Endothelial cell of umbilical vein (primary cell): Measurements from ENCODE around the gene NFS1. TPM values are rescaled to one million over a fixed set of nuclear protein-coding genes. Genes with fewer than 3 reads are reported as not detected.

Source experiments
- BruUV-seq: library from RNA; stranded (reverse); fragments of 400-500 nt; replicated peaks from 2 replicates; lab custom pipeline; 2021; lab: Mats Ljungman, UMichigan
- CTCF ChIA-PET: fragments of 300-600, 350-600 bp; sonication (Branson Sonifier 250); formaldehyde crosslinking; loops from one replicate; lab custom pipeline; 2021; ENCODE audit warnings: antibody characterized with exemption, inconsistent platforms; lab: Charles Lee
- POLR2A ChIA-PET: fragments of 300-600, 350-600 bp; sonication (Branson Sonifier 250); formaldehyde crosslinking; loops from one replicate; lab custom pipeline; 2021; ENCODE audit warnings: antibody characterized with exemption, inconsistent platforms; lab: Charles Lee
- DNase-seq: peaks from one replicate; pipeline ENCODE4 v3.0.0-alpha.2; 2011; ENCODE audit warnings: low read depth, low spot score
- FAIRE-seq: peaks from 2 replicates; lab custom pipeline; 2011; peaks lifted over from hg19 to GRCh38; lab: Jason Lieb, UNC
- H2AFZ ChIP-seq: 2 replicates; pipeline ENCODE4 v1.6.0; 2012; ENCODE audit warnings: low read depth, low read length, control low read depth, inconsistent platforms
- H3K27ac ChIP-seq: 2 replicates; pipeline ENCODE4 v1.5.1; 2011; ENCODE audit warnings: low read depth, mild to moderate bottlenecking, control low read depth, low read length, moderate library complexity; ENCODE audit not compliant: insufficient read depth
- H3K27me3 ChIP-seq, 2 experiments: 2 replicates each; pipeline versions ENCODE4 v1.6.0 to v1.6.1; 2011; ENCODE audit warnings: low read length in 2 of 2, mixed read lengths in 1 of 2; ENCODE audit not compliant: control insufficient read depth in 2 of 2, insufficient read depth in 2 of 2
- H3K36me3 ChIP-seq, 2 experiments: 2 replicates in 1 of 2; 3 replicates in 1 of 2; pipeline ENCODE4 v1.5.1; 2011; ENCODE audit warnings: low read length in 2 of 2, mild to moderate bottlenecking in 1 of 2, moderate library complexity in 1 of 2; ENCODE audit not compliant: control insufficient read depth in 2 of 2, insufficient read depth in 2 of 2; ENCODE audit errors: extremely low read depth in 1 of 2
- H3K4me1 ChIP-seq: 3 replicates; pipeline ENCODE4 v1.5.1; 2011; ENCODE audit warnings: mild to moderate bottlenecking, low read length; ENCODE audit not compliant: control insufficient read depth, insufficient read depth; ENCODE audit errors: extremely low read depth
- H3K4me2 ChIP-seq: 2 replicates; pipeline ENCODE4 v1.6.1; 2011; ENCODE audit warnings: low read length, control low read depth, mixed read lengths; ENCODE audit not compliant: insufficient read depth
- H3K4me3 ChIP-seq, 3 experiments: fragments of 200-600 bp in 1 of 3; sonication (generic), shearing (Covaris generic) in 1 of 3; replicated peaks in 1 of 3; 2 replicates each; pipeline ENCODE4 v1.5.1; 2011 to 2016; ENCODE audit warnings: control low read depth in 3 of 3, low read length in 3 of 3, mild to moderate bottlenecking in 2 of 3, inconsistent platforms in 1 of 3, low read depth in 1 of 3, moderate library complexity in 1 of 3; ENCODE audit not compliant: insufficient read depth in 1 of 3
- H3K79me2 ChIP-seq: 2 replicates; pipeline ENCODE4 v1.6.0; 2012; ENCODE audit warnings: low read length, inconsistent platforms; ENCODE audit not compliant: control insufficient read depth, insufficient read depth
- H3K9ac ChIP-seq: replicated peaks from 2 replicates; pipeline ENCODE3; 2011; ENCODE audit warnings: low read length, control low read depth; ENCODE audit not compliant: insufficient read depth; ENCODE audit errors: extremely low read depth
- H3K9me1 ChIP-seq: replicated peaks from 3 replicates; pipeline ENCODE4 v1.6.0; 2011; ENCODE audit warnings: mild to moderate bottlenecking, low read length; ENCODE audit not compliant: control insufficient read depth, insufficient read depth; ENCODE audit errors: extremely low read depth
- H3K9me3 ChIP-seq: replicated peaks from 2 replicates; pipeline ENCODE4 v1.5.1; 2012; ENCODE audit warnings: low read length, inconsistent platforms; ENCODE audit not compliant: control insufficient read depth, insufficient read depth
- H4K20me1 ChIP-seq: replicated peaks from 2 replicates; pipeline ENCODE3; 2011; ENCODE audit warnings: mild to moderate bottlenecking, low read length; ENCODE audit not compliant: control insufficient read depth, insufficient read depth; ENCODE audit errors: extremely low read depth
- EZH2 ChIP-seq: IDR thresholded peaks from 2 replicates; pipeline ENCODE4 v1.6.1; 2012; ENCODE audit warnings: borderline replicate concordance, low read depth, mild to moderate bottlenecking, moderate library complexity, low read length, inconsistent platforms; ENCODE audit not compliant: severe bottlenecking
- FOS ChIP-seq: IDR thresholded peaks from 2 replicates; pipeline ENCODE4 v1.6.1; 2011; ENCODE audit warnings: mild to moderate bottlenecking, low read length, moderate library complexity, borderline replicate concordance; ENCODE audit not compliant: insufficient read depth
- GATA2 ChIP-seq: IDR thresholded peaks from 2 replicates; pipeline ENCODE4 v1.7.0; 2011; ENCODE audit warnings: low read depth, mild to moderate bottlenecking, moderate library complexity, mixed read lengths, low read length; ENCODE audit not compliant: insufficient read length, insufficient read depth
- JUN ChIP-seq: IDR thresholded peaks from 2 replicates; pipeline ENCODE4 v1.6.1; 2011; ENCODE audit warnings: borderline replicate concordance, low read depth; ENCODE audit not compliant: insufficient read length, insufficient read depth
- MYC ChIP-seq: IDR thresholded peaks from one replicate; pipeline ENCODE4 v1.6.1; 2011; ENCODE audit warnings: mild to moderate bottlenecking, low read depth, low read length
- POLR2A ChIP-seq: IDR thresholded peaks from 2 replicates; pipeline ENCODE4 v1.6.1; 2012; ENCODE audit warnings: low read depth, mild to moderate bottlenecking, control low read depth, low read length
- POLR2AphosphoS5 ChIP-seq: IDR thresholded peaks from 2 replicates; pipeline ENCODE4 v1.6.1; 2012; ENCODE audit warnings: low read depth, mild to moderate bottlenecking, control low read depth, low read length, moderate library complexity; ENCODE audit not compliant: insufficient read depth
- dilution Hi-C: fragments of 300-500 bp; cut with MboI; formaldehyde crosslinking; loops from one replicate; pipeline ENCODE4 v1.15.0; 2019; ENCODE audit warnings: low sequenced_read_pairs; ENCODE audit not compliant: extremely low pct_ligation_motif_present
- intact Hi-C: fragments of 100-400 bp; cut with micrococcal nuclease; formaldehyde crosslinking; loops from one replicate; pipeline ENCODE4 v1.10.0; 2022
- polyA plus RNA-seq, 4 experiments: library from polyadenylated mRNA; depleted of rRNA in 3 of 4; stranded (reverse) in 3 of 4; unstranded in 1 of 4; fragments of >200 nt; gene quantifications; 2 replicates each; pipeline versions ENCODE4 v1.2.1 to v1.2.3, GENCODE V29; 2011 to 2012; ENCODE audit warnings: missing spikeins in 1 of 4
- total RNA-seq: library from RNA; stranded (reverse); gene quantifications from 2 replicates; pipeline ENCODE4 v1.2.3, GENCODE V29; 2021
- TF ChIP-seq, protein P1 (sequence below): IDR thresholded peaks from 2 replicates; pipeline ENCODE4 v1.6.1; 2011; ENCODE audit not compliant: insufficient read depth, insufficient read length
- TF ChIP-seq, protein P2 (sequence below), 2 donors: IDR thresholded peaks; 1 replicate in 1 of 2; 2 replicates in 1 of 2; pipeline ENCODE4 v1.5.1; 2011; ENCODE audit warnings: low read length in 2 of 2, mild to moderate bottlenecking in 2 of 2, moderate library complexity in 2 of 2, control low read depth in 1 of 2, inconsistent platforms in 1 of 2, low read depth in 1 of 2; ENCODE audit not compliant: insufficient read depth in 1 of 2; ENCODE audit errors: extremely low read depth in 1 of 2

The NFS1 gene
- total and polyA plus RNA-seq, 2 donors (not counting 3 experiments of a cell fraction or from before 2014, with no cell fraction given) = 25.1 to 28.4 TPM

DNA sequence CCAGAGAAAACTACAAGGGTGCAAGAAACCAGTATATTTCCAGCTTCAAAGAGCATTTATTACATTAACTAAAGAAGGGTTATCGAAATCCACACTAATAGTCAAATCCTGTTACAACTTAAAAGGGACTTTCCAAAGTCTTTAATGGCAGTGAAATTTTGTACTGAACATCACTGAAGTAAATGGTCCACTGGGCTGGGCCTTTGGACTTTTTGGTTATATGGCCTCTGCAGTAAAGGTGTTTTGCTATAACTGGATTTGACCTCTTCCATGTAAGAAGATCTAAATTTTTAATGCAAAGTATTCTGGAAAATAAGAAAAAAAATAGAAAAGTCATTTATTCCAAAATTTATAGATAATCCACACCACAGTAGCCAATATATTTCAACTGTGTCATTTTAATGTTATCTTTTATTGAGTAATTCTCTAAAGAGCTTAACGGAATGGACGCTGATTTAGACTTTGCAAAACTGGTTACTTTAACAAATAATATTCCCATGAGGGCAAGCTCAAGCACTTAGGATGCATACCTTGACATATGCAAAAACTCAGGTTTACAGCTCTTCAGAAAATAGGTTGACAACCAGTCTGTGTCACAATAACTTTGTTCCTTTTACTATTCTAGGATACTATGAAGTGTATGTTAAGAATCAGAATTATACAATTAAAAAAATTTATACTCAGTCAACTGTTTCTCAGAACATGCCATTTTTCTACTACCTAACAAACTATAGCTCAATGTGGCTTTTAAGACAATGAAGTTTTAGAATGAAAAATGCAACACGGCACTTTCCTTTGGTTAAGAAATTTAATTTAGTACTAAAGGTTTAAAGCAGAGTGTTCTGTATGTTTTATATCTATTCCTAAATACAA, 35.9 kb upstream of the NFS1 start:
- Histone ChIP-seq H3K4me2 (peak overlapping the region; percentile 71), H3K9me3 (no peaks in the 10 kb centered on the region), H3K9ac (no peak overlapping the region), H3K4me1 (peaks cover 28% of the 10 kb centered on the region), H3K79me2 (peaks cover 99% of the 10 kb centered on the region), H4K20me1 (peaks cover 50% of the 10 kb centered on the region), H2AFZ (no peak overlapping the region), H3K36me3 (peaks cover 33 to 69% of the 10 kb centered on the region in 2 experiments), H3K4me3 (no peak overlapping the region), H3K9me1 (no peaks in the 10 kb centered on the region), H3K27ac (no peak overlapping the region), H3K27me3 (no peaks in the 10 kb centered on the region)
- TF ChIP-seq, protein P1, sequence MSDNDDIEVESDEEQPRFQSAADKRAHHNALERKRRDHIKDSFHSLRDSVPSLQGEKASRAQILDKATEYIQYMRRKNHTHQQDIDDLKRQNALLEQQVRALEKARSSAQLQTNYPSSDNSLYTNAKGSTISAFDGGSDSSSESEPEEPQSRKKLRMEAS = no peak
- TF ChIP-seq JUN (no peak), FOS (no peak), POLR2A (no peak), EZH2 (no peak), MYC (no peak), POLR2AphosphoS5 (no peak), GATA2 (no peak)
- TF ChIP-seq, protein P2, sequence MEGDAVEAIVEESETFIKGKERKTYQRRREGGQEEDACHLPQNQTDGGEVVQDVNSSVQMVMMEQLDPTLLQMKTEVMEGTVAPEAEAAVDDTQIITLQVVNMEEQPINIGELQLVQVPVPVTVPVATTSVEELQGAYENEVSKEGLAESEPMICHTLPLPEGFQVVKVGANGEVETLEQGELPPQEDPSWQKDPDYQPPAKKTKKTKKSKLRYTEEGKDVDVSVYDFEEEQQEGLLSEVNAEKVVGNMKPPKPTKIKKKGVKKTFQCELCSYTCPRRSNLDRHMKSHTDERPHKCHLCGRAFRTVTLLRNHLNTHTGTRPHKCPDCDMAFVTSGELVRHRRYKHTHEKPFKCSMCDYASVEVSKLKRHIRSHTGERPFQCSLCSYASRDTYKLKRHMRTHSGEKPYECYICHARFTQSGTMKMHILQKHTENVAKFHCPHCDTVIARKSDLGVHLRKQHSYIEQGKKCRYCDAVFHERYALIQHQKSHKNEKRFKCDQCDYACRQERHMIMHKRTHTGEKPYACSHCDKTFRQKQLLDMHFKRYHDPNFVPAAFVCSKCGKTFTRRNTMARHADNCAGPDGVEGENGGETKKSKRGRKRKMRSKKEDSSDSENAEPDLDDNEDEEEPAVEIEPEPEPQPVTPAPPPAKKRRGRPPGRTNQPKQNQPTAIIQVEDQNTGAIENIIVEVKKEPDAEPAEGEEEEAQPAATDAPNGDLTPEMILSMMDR (IDR thresholded peaks at IDR 0.05; ENCODE audit: extremely low read depth in 1 of 2, insufficient read depth in 1 of 2, low read depth in 1 of 2, low read length in 2 of 2) = no peak
- dilution Hi-C loops (no loop called here), intact Hi-C loops (loop anchor here (2.0 to 5.0 kb wide), 2 partner anchors 14 to 37 kb away; partner anchors contain the start of gene PHF20)
- CTCF ChIA-PET = interaction anchor here (0.6 to 2.2 kb wide), 4 partner anchors 15 to 151 kb away, joined by 3 to 7 read pairs (median 4); no protein-coding TSS in a partner anchor
- POLR2A ChIA-PET = interaction anchor here (1.0 to 1.5 kb wide), 3 partner anchors 13 to 149 kb away, joined by 3 to 6 read pairs (median 5); no protein-coding TSS in a partner anchor
- DNase-seq (no peak), FAIRE-seq (no peak)
- no TSS peak for BruUV-seq
